ENCODE data around the gene DISP1. TPM values are rescaled to one million over a fixed set of nuclear protein-coding genes. Genes with fewer than 3 reads are reported as not detected.

DISP1 gene, protein sequence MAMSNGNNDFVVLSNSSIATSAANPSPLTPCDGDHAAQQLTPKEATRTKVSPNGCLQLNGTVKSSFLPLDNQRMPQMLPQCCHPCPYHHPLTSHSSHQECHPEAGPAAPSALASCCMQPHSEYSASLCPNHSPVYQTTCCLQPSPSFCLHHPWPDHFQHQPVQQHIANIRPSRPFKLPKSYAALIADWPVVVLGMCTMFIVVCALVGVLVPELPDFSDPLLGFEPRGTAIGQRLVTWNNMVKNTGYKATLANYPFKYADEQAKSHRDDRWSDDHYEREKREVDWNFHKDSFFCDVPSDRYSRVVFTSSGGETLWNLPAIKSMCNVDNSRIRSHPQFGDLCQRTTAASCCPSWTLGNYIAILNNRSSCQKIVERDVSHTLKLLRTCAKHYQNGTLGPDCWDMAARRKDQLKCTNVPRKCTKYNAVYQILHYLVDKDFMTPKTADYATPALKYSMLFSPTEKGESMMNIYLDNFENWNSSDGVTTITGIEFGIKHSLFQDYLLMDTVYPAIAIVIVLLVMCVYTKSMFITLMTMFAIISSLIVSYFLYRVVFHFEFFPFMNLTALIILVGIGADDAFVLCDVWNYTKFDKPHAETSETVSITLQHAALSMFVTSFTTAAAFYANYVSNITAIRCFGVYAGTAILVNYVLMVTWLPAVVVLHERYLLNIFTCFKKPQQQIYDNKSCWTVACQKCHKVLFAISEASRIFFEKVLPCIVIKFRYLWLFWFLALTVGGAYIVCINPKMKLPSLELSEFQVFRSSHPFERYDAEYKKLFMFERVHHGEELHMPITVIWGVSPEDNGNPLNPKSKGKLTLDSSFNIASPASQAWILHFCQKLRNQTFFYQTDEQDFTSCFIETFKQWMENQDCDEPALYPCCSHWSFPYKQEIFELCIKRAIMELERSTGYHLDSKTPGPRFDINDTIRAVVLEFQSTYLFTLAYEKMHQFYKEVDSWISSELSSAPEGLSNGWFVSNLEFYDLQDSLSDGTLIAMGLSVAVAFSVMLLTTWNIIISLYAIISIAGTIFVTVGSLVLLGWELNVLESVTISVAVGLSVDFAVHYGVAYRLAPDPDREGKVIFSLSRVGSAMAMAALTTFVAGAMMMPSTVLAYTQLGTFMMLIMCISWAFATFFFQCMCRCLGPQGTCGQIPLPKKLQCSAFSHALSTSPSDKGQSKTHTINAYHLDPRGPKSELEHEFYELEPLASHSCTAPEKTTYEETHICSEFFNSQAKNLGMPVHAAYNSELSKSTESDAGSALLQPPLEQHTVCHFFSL (N-terminal part only)
- total RNA-seq = 9.0 TPM

DNA sequence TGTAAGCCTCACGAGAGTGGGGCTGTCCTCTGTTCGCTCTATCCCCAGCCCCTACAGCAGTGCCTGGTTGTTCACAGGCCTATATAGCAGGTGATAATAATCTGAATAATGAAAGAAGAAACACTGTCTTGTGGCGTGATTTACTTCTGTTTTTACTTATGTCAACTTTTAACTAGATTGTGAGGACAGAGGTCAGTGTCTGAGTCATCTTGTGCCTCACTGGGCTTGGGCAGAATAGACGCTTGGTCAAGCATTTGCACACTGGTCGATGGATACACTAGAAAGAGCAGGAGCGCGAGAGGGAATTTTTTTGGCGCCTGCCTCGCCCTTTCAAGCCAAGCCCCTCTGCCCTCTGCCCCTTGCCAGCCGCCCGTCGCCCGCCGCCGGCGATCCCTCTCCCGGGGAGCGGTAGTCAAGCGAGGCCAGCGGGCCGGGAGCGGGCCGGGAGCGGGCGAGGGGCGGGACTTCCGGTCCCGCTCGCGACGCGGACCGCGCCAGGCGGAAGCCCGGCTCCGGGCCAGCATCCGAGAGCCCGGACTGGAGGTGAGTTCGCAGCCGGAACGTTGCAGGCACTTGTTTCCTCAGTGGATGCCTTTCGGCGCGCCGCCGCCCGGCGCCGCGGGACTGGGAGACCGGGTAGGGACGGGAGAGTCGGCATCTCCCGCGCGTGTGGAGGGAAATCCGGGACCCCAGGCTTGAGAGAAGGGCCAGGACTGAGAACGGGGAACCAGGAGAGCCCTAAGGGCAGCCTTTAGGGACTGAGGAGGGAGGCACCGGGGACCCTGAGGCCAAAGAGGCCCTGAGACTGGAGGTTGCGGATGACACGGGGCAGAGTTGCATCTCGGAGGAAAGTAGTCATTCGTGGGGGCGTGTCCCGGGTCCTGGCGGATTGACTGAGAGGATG is at the start of gene DISP1:
TSS of gene DISP1 (plus strand) at position 504 of the 904 bp plus-strand sequence. CDS start 127,785 bp downstream, outside the sequence.
- DNase-seq (ENCODE audit: low spot score in 2 of 2) = peak; percentile 82 to 84
- no peak for FAIRE-seq

DNA sequence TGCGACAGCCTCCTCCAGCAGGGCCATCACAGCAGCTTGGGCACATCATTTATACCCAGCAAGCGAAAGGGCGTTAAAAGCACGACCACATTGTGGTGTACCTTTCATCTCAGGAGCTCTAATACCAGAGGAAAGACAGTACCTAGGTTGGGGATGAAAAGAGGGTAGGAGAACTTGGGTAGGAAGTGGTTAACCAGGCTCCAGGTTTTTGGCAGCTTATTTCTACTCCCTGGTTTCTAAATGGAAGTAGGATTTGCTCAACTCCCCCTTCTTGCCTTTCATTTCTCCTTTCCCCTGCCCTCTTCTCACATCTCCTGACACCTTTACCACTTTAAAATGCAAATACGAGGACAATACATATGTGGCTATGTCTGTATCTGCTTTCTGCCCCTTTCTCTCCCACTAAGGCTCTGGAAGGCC is 47.7 kb upstream of the DISP1 start:
- no peak for FAIRE-seq

DNA sequence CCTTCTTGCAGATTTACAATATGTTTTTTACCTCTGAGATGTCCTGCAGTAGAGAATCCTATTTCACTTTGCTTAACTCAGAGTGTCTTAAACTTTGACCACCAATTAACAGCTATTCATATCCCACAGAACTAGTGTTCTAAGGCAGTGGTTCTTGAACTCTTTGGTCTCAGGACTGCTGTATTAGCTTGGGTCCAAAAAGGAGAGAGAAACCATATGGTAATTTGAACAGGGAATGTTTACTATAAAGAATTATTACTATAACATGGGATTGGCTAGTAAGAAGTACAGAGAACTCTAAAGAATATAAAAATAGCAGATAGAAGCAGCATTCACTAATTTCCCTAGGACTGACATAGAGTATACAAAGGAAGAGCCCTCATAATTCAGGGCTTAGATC is 46.2 kb upstream of the DISP1 start:
- no peak for FAIRE-seq

More for the DNA sequence above, 47.7 kb upstream of the DISP1 start:
- no peak for DNase-seq (ENCODE audit: low spot score in 2 of 2)

DNA sequence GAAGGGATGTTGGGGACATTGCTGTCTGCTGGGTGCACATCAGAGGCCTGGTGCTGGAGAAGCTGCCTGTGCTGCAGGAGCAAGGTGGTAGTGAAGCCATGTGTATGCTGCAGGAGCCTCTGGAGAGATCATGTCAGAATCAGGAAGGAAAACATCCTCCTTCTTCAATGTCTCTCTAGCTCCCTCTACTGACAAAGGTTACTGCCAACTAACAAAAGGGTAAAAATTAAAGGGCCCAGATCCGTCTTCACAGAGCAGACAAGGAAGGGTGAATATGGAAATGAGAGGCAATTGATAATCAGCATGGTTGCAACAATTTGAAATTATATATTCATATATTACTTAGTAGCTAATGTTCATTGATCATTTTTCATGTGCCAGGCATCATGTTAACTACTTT is 45.7 kb upstream of the DISP1 start:
- no peak for FAIRE-seq

More for the DNA sequence above, 46.2 kb upstream of the DISP1 start:
- DNase-seq (ENCODE audit: low spot score in 2 of 2) = no peak

DNA sequence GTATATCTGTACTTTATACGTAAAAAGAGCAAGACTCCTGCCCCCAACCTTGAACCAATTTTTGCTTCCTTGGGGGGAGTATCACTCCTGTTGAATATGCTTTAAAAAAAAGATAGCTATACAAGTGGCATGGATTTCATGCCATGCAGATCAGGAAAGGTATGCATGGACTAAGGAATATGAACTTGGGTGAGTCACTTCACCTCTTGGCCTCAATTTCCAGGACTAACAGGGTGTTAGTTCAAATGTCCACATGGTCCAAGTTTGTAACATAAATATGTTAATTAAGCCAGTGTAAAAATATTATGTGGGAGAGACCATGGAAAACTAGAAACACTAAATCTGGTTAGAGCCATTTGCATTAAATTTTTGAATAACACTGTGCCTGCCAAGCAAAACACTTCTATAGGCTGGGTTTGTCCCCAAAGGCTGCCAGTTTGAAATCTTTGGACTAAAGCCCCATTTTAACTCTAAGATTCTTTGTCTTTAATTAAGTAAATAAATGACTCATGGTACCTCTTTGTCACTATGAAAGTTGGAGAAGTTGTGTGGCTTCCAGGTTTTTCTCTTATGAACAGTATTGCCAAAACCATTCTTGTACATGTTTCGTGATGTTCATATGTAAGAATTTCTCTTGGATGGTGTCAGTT is 44.7 kb upstream of the DISP1 start:
- FAIRE-seq (no peak), DNase-seq (ENCODE audit: low spot score in 2 of 2) (no peak)

More for the DNA sequence above, 45.7 kb upstream of the DISP1 start:
- DNase-seq (ENCODE audit: low spot score in 2 of 2) = no peak

DNA sequence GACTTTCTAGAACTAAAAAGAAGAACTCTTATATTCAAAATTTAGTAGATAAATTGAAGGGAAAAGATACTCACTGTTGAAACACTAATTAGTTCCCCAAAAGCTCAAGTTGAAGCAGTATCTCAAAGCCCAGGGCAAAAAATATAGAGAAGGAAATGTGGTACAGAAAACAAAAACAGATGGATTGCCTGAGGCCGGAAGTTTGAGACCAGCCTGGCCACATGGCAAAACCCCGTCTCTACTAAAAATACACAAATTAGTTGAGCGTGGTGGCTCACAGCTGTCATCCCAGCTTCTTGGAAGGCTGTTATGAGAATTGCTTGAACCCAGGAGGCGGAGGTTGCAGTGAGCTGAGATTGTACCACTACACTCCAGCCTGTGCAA is 41.9 kb upstream of the DISP1 start:
- DNase-seq (ENCODE audit: low spot score in 2 of 2) = no peak
- no peak for FAIRE-seq

DNA sequence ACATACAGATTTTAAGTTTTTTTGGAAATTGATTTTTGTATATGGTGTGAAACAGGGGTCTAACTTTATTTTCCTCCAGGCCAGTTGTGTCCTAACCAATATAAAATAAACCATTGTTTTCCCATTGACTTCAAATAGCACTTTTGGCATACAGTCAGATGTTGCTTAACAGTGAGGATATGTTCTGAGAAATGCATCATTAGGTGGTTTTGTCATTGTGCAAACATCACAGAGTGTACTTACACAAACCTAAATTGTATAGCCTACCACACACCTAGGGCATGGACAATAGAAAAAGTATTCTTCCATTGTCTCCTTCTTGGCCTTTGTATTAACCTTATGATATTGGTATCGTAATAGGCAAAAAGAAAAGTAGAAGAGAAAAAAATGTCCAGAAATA is 37.4 kb upstream of the DISP1 start:
- FAIRE-seq = no peak
- DNase-seq (ENCODE audit: low spot score in 2 of 2) = no peak

DNA sequence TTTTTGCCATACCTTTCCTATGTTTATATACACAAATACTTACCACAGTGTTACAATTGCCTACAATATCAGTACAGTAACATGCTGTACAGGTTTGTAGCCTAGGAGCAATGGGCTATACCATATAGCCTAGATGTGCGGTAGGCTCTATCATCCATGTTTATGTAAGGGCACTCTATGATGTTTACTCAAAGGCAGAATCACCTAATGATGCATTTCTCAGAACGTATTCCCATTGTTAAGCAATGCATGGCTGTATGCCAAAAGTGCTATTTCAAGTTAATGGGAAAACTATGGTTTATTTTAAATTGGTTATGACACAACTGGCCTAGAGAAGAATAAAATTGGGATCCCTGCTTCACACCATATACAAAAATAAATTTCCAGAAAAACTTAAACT is 36.9 kb upstream of the DISP1 start:
- no peak for DNase-seq (ENCODE audit: low spot score in 2 of 2)
- no peak for FAIRE-seq

DNA sequence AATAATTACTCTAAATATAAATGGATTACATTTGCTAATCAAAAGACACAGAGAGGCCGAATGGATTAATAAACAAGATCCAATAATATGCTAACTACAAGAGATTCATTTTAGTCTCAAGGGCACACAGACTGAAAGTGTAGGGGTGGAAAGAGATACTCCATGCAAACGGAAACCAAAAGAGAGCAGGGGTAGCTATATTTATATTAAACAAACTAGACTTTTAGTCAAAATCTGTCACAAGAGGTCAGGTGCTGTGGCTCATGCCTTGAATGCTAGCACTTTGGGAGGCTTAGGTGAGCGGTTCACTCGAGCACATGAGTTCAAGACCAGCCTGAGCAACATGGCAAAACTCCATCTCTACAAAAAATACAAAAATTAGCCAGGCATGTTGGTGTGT is 33.6 kb upstream of the DISP1 start:
- no peak for DNase-seq (ENCODE audit: low spot score in 2 of 2)
- no peak for FAIRE-seq

DNA sequence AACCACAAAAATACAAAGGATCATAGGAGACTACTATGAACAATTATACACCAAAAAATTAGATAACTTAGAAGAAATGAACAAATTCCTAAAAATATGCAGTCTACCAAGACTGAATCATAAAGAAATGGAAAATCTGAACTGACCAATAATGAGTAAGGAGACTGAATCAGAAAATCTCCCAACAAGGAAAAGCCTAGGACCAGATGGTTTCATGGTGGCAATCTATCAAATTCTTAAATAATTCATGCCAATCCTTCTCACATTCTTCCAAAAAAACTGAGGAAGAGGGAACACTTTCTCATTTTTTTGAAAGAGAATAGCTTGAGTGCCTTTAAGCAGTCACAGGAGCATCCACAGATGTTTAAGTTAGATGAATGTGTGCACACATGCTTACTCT is 31.8 kb upstream of the DISP1 start:
- DNase-seq (ENCODE audit: low spot score in 2 of 2) (no peak), FAIRE-seq (no peak)

DNA sequence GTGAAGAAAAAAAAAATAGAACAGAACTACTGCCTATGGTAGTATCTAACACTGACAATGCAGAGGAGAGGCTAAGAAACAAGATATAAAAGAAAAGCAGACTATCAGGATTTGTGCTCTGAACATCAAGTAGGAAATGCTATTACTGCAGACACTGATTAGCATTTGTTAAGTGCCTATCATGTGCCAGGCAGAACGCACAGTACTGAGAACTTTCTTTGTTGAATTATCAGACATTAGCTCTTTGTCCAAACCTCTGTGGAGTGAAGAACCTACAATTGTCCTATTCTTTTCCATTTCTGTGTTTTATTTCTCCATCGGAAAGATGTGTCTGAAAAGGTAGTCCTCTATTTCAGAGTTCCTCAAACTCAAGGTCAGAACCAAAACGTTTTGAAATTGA is 30.5 kb upstream of the DISP1 start:
- FAIRE-seq = peak; percentile 23
- no peak for DNase-seq (ENCODE audit: low spot score in 2 of 2)

DNA sequence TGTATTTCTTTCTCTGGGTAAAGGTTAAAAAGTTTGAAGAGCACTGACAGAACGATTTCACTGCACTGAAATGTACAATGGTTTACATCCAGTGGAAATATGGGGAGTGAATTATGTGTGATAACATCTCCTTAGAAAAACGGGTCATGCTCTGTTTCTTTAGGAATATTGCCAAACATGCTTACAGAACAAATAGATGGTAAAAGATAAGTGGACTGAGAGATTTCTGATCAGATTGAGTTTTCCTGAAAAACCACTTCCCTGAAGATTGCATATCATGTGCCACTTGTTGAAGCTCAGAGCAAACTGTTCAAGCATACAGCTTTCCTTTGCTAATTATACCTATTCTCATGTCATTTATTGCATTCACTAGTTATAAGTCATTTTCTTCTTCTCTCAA is 29.9 kb upstream of the DISP1 start:
- no peak for FAIRE-seq
- no peak for DNase-seq (ENCODE audit: low spot score in 2 of 2)

DNA sequence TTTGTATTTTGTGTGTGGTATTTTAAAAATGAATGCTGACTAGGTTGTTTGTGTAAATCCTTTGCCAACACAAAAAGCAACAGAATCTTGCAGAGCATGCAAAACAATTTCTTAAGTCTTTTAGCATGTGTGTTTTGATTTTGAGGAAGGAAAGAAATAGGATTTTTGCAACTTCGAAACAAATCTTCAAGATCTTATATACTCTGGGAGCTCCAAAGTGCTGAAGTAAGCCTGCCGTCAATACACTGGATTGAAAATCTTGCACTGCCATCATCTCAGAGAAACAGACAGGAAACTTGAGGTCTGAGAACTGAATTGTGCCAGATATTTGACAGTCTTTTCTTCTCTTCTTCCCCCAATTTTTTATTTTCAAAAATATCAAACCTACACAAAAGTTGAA is 29.3 kb upstream of the DISP1 start:
- FAIRE-seq = no peak

DNA sequence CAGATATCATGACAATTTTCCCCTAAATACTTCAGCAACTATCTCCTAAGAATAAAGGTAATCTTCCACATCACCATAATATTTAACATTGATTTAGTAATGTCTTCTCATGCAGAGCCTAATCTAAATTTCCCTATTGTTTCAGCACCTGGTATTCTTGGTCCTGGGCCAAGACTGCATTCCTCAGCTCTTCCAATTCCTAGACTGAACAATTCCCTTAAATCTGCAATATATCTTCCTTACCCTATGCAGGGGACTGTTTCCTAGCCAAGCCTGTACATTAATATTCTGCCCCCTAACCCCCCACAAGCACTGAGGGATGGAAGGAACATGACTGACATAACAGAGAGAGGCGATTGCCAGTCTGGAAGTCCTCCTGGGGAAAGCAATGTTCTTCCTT is 28.7 kb upstream of the DISP1 start:
- DNase-seq (ENCODE audit: low spot score in 2 of 2) (no peak), FAIRE-seq (no peak)

More for the DNA sequence above, 29.3 kb upstream of the DISP1 start:
- no peak for DNase-seq (ENCODE audit: low spot score in 2 of 2)

DNA sequence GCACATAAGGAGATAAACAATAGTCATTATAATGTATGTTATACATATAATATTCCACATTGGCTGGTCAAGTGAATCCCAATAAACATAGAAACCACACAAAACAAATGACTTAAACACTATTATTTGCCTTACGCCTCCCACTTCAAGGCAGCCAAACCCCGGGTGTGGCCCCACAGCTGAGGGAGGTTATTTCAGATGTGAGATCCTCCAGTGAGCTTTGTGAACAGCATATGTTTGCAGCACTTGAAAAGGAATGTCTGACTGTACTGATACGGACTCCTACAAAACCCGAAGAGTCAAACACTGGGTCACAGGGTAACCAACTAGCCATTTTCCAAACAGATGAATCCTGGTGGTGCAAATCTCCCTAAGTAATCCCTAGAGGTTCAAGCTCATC is 27.1 kb upstream of the DISP1 start:
- no peak for FAIRE-seq

DNA sequence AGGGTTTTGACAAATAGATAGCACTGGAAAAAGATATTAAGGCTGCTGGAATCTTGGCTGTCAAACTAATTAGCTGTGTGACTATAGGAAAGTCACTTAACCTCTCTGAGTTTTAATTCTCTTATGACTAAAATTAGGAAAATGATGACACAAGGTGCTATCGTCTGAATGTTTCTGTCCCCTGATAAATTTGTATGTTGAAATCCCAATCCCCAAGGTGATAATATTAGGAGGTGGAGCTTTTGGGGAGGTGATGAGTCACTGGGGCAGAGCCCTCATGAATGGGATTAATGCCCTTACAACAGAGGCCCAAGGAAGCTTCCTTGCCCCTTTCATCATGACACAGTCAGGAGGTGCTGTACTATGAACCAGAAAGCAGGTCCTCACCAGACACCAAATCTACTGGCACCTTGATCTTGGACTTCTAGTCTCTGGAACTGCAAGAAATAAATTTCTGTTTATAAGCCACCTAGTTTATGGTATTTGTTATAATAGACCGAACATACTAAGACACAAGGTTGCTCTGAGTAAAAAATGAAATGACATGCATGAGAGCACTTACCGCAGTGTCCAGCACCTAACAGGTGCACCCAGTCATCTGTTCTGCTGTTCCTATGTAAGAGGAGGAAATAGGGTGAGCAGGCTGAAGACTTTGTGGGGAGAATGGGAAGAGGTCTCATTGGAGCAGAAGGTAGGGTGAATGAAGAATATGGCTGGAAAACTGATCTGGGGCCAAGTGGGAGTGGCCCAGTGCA is 26.3 kb upstream of the DISP1 start:
- DNase-seq (ENCODE audit: low spot score in 2 of 2) (no peak), FAIRE-seq (no peak)

More for the DNA sequence above, 27.1 kb upstream of the DISP1 start:
- no peak for DNase-seq (ENCODE audit: low spot score in 2 of 2)

DNA sequence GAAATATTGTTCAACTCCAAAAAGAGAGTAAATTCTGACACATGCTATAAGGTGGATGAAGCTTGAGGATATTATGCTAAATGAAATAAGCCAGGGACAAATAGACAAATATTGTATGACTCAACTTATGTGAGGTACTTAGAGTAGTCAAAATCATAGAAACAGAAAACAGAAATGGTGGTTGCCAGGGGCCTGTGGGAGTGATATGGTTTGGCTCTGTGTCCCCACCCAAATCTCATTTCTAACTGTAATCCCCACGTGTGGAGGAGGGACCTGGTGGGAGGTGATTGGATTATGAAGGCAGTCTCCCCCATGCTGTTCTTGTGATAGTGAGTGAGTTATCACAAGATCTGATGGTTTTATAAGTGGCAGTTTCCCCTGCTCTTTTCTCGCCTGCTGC is 24.7 kb upstream of the DISP1 start:
- FAIRE-seq (no peak), DNase-seq (ENCODE audit: low spot score in 2 of 2) (no peak)

DNA sequence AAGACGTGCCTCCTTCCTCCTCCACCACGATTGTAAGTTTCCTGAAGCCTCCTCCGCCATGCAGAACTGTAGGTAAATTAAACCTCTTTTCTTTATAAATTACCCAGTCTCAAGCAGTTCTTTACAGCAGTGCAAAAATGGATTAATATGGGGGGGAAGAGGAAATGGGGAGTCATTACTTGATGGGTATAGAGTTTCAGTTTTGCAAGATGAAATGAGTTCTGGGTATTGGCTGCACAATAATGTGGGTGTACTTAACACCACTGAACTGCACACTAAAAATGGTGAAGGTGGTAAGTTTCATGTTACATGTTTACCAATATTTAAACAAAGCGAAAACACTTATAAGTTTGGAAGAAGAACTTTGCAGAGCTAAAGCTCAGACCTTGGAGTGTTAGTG is 24.3 kb upstream of the DISP1 start:
- FAIRE-seq (no peak), DNase-seq (ENCODE audit: low spot score in 2 of 2) (no peak)
